ENCODE data around the gene PRKACA.

The PRKACA gene

GRCh38 chr19:14116525-14116917 lies 1.0 kb downstream of the PRKACA start:
- no peak for DNase-seq

- no peak for DNase-seq
Observed at GRCh38 chr19:14115756-14116155, 1.8 kb downstream of the PRKACA start.

- DNase-seq, result no peak
Observed at GRCh38 chr19:14114854-14115253, 2.7 kb downstream of the PRKACA start.

GRCh38 chr19:14114439-14114838 lies 3.1 kb downstream of the PRKACA start:
- no peak for DNase-seq

- no peak for DNase-seq
Observed at GRCh38 chr19:14113762-14114414, 3.7 kb downstream of the PRKACA start.

GRCh38 chr19:14112809-14113385 lies 4.7 kb downstream of the PRKACA start:
- no peak for DNase-seq

- no peak for DNase-seq
Observed at GRCh38 chr19:14112051-14112808, 5.3 kb downstream of the PRKACA start.

GRCh38 chr19:14111486-14111885 lies 6.1 kb downstream of the PRKACA start:
- no peak for DNase-seq

- no peak for DNase-seq
Observed at GRCh38 chr19:14110650-14111049, 6.9 kb downstream of the PRKACA start.

- DNase-seq, result no peak
Observed at GRCh38 chr19:14107581-14108461, 9.7 kb downstream of the PRKACA start.

GRCh38 chr19:14106840-14107239 lies 10.7 kb downstream of the PRKACA start:
- no peak for DNase-seq

GRCh38 chr19:14105680-14106079 lies 11.9 kb downstream of the PRKACA start:
- no peak for DNase-seq

- no peak for DNase-seq
Observed at GRCh38 chr19:14103310-14103709, 14.3 kb downstream of the PRKACA start.

- DNase-seq, result no peak
Observed at GRCh38 chr19:14102756-14103155, 14.8 kb downstream of the PRKACA start.

GRCh38 chr19:14102102-14102696 lies 15.4 kb downstream of the PRKACA start:
- DNase-seq, result no peak

- no peak for DNase-seq
Observed at GRCh38 chr19:14101003-14101545, 16.5 kb downstream of the PRKACA start.

- no peak for DNase-seq
Observed at GRCh38 chr19:14097532-14098151, 19.9 kb downstream of the PRKACA start.

- no peak for DNase-seq
Observed at GRCh38 chr19:14096272-14096992, 21.1 kb downstream of the PRKACA start.

GRCh38 chr19:14094854-14095253 lies 22.7 kb downstream of the PRKACA start:
- no peak for DNase-seq

GRCh38 chr19:14093117-14093823 lies 24.3 kb downstream of the PRKACA start:
- no peak for DNase-seq

All from fibroblast of skin of back (primary cell).